Retinal pigment epithelial cell (primary cell): Measurements from ENCODE around the gene ARVCF.

Source experiments
- DNase-seq: peaks from one replicate; pipeline ENCODE4 v3.0.0-alpha.2; 2010; ENCODE audit warnings: low read depth
- H3K4me3 ChIP-seq: 2 replicates; pipeline ENCODE4 v1.5.1; 2011; ENCODE audit warnings: mild to moderate bottlenecking, low read length, control low read depth, moderate library complexity
- TF ChIP-seq, protein P1 (sequence below): conservative IDR thresholded peaks from 2 replicates; pipeline ENCODE4 v1.5.1; 2011; ENCODE audit warnings: low read depth, low read length, control low read depth, inconsistent platforms

The ARVCF gene

GRCh38 chr22:20040327-20041200, 23.9 kb upstream of the ARVCF start:
- TF ChIP-seq, protein P1, sequence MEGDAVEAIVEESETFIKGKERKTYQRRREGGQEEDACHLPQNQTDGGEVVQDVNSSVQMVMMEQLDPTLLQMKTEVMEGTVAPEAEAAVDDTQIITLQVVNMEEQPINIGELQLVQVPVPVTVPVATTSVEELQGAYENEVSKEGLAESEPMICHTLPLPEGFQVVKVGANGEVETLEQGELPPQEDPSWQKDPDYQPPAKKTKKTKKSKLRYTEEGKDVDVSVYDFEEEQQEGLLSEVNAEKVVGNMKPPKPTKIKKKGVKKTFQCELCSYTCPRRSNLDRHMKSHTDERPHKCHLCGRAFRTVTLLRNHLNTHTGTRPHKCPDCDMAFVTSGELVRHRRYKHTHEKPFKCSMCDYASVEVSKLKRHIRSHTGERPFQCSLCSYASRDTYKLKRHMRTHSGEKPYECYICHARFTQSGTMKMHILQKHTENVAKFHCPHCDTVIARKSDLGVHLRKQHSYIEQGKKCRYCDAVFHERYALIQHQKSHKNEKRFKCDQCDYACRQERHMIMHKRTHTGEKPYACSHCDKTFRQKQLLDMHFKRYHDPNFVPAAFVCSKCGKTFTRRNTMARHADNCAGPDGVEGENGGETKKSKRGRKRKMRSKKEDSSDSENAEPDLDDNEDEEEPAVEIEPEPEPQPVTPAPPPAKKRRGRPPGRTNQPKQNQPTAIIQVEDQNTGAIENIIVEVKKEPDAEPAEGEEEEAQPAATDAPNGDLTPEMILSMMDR: no peak
- no peak for DNase-seq
- H3K4me3 ChIP-seq: no peak overlapping the region

DNA sequence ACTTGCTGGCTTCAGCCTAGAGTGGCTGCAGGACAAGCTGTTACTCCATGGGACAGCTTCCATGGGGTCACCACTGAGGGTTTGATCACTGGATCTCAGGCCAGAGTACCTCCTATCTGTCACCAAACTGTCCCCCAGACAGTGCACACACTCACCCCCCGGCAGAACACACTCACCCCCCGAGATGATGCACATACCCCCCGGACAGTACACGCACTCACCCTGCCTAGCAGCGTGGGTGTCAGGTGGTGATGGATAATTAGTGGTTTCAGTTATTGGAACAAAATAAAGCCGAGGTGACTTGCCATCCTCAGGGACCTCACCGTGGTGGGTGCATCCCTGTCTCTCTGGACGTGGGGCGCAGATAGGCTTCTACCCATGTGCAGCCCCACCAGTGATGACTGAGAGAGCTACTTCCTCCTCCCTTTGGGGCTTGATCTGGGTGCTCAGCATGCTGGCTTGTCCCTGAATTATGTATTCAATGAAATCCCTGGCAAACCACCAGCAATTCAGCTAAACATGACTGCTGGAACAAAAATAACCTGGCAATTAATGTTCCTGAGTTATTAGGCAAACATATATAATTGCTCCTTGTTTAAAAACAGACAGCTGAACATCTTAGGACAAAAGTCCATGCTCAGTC, 23.2 kb upstream of the ARVCF start:
- TF ChIP-seq, protein P1: no peak
- H3K4me3 ChIP-seq: no peak overlapping the region
- DNase-seq: no peak

GRCh38 chr22:20038574-20038973, 22.0 kb upstream of the ARVCF start:
- no peak overlapping the region for H3K4me3 ChIP-seq
- no peak for DNase-seq
- TF ChIP-seq, protein P1: no peak

GRCh38 chr22:20037419-20037818, 20.8 kb upstream of the ARVCF start:
- no peak overlapping the region for H3K4me3 ChIP-seq
- TF ChIP-seq, protein P1: no peak
- DNase-seq: no peak

GRCh38 chr22:20036535-20037392, 20.1 kb upstream of the ARVCF start:
- DNase-seq: no peak
- H3K4me3 ChIP-seq: no peak overlapping the region
- TF ChIP-seq, protein P1: no peak

GRCh38 chr22:20036084-20036482, 19.5 kb upstream of the ARVCF start:
- DNase-seq: no peak
- H3K4me3 ChIP-seq: no peak overlapping the region
- TF ChIP-seq, protein P1: no peak
